Measurements from ENCODE around the gene ALDH1L1. TPM values are rescaled to one million over a fixed set of nuclear protein-coding genes. Genes with fewer than 3 reads are reported as not detected.

ALDH1L1 gene
- total and polyA plus RNA-seq, 2 of the 8 experiments (the other 6 are each of a cell fraction or from before 2014, with no cell fraction given) = 0.98 to 1.6 TPM

DNA sequence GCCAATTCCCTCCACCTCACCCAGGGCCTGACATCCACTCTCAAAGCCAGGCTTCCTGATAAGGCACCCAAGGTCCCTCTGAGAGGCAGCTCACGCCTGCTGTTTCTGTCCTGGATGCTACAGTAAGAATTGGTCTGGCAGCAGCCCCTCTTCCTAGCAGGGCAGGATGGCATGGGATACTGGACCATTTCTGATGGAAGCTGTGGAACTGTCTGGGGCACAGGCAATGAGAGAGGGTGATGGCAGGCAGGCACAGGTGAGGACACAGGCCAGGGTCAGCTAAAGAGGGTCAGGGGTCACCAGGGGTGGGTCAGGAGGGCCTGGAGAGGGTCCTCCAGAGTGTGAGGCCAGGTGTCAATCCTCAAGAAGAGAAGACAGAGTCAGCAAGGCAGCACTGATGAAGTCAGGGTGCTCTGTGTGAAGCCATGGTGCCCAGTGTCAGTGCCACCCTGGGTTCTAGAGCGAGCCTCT, 54.6 kb downstream of the ALDH1L1 start:
- H2AK5ac ChIP-seq (ENCODE audit: low read depth, low read length) = no peak overlapping the region
- no peaks in the 10 kb centered on the region for H3K27me3 ChIP-seq (replicated peaks in 1 of 4; ENCODE audit: control insufficient read depth in 3 of 4, extremely low read depth in 1 of 4, insufficient read depth in 3 of 4, low read length in 3 of 4)
- no peak overlapping the region for H3K56ac ChIP-seq (replicated peaks; ENCODE audit: insufficient read length, low read depth, low read length)
- no peak for FAIRE-seq
- H2AFZ ChIP-seq (ENCODE audit: low read length) = no peak overlapping the region
- H3K4ac ChIP-seq (replicated peaks; ENCODE audit: insufficient read length, low read depth, low read length) = no peak overlapping the region
- peak overlapping the region; percentile 81; the same call in 1 of the 2 replicates for H2BK15ac ChIP-seq (ENCODE audit: low read length)
- no peaks in the 10 kb centered on the region for H3K9me3 ChIP-seq (ENCODE audit: insufficient read depth in 2 of 2, low read depth in 1 of 2, low read length in 1 of 2)
- no peak overlapping the region for H3K9ac ChIP-seq (replicated peaks in 1 of 4; ENCODE audit: extremely low read depth in 1 of 4, low read depth in 3 of 4, low read length in 3 of 4)
- TF ChIP-seq, protein P1, sequence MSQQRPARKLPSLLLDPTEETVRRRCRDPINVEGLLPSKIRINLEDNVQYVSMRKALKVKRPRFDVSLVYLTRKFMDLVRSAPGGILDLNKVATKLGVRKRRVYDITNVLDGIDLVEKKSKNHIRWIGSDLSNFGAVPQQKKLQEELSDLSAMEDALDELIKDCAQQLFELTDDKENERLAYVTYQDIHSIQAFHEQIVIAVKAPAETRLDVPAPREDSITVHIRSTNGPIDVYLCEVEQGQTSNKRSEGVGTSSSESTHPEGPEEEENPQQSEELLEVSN (IDR thresholded peaks at IDR 0.05) = no peak
- TF ChIP-seq BRCA1 (IDR thresholded peaks at IDR 0.05; ENCODE audit: low read depth, low read length) (no peak), CHD1 (IDR thresholded peaks at IDR 0.05; ENCODE audit: low read depth, low read length) (no peak), TCF12 (IDR thresholded peaks at IDR 0.05; ENCODE audit: low read depth, low read length) (no peak), POLR2AphosphoS5 (IDR thresholded peaks at IDR 0.05; ENCODE audit: low read depth, low read length) (no peak), GTF2F1 (IDR thresholded peaks at IDR 0.05; ENCODE audit: borderline replicate concordance, low read depth, low read length) (no peak), MAFK (IDR thresholded peaks at IDR 0.05; ENCODE audit: low read depth, low read length) (no peak), ASH2L (IDR thresholded peaks at IDR 0.05; ENCODE audit: low read length) (no peak)
- peak overlapping the region; percentile 24; the same call in 1 of the 2 replicates for H2BK5ac ChIP-seq (ENCODE audit: low read depth, low read length)
- CTCF ChIA-PET (ENCODE audit: partially characterized antibody) = interaction anchor here (0.6 to 4.5 kb wide), 6 partner anchors 8 to 480 kb away, joined by 3 to 30 read pairs (median 4); no protein-coding TSS in a partner anchor
- H4K20me1 ChIP-seq (replicated peaks in 1 of 2; ENCODE audit: control insufficient read depth in 1 of 2, insufficient read depth in 2 of 2, low read length in 2 of 2) = no peaks in the 10 kb centered on the region
- no peaks in the 10 kb centered on the region for H3K79me1 ChIP-seq (ENCODE audit: low read depth, low read length)
- H3K36me3 ChIP-seq (ENCODE audit: control insufficient read depth in 2 of 4, insufficient read depth in 4 of 4, low read length in 3 of 4) = no peaks in the 10 kb centered on the region
- WGBS, 2 experiments (ENCODE audit: extremely low coverage in 1 of 2, insufficient coverage in 1 of 2, insufficient read length in 1 of 2, insufficient replicate concordance in 2 of 2, low coverage in 1 of 2, low lambda C conversion rate in 2 of 2, missing lambda C conversion rate in 1 of 2) = 69% methylated on average over 2 of the region's 2 CpGs; no CpG with 5 or more reads in 1 of the 2 experiments
- no peak overlapping the region for H4K5ac ChIP-seq (ENCODE audit: insufficient read length, low read depth, low read length)
- H4K8ac ChIP-seq (ENCODE audit: extremely low read depth, insufficient read depth, low read length) = no peak overlapping the region
- H2BK12ac ChIP-seq (ENCODE audit: low read depth, low read length) = no peak overlapping the region
- no peaks in the 10 kb centered on the region for H3K23me2 ChIP-seq (ENCODE audit: low read depth, low read length)
- no peak overlapping the region for H3K23ac ChIP-seq (ENCODE audit: insufficient read length)
- no peak overlapping the region for H3K14ac ChIP-seq (ENCODE audit: insufficient read length)
- peaks cover 0 to 11% (median 6%) of the 10 kb centered on the region in 4 experiments; a peak in 5 of 7 replicates for H3K4me1 ChIP-seq (replicated peaks in 1 of 4; ENCODE audit: control insufficient read depth in 3 of 4, insufficient read depth in 4 of 4, low read length in 3 of 4)
- H3K4me3 ChIP-seq (ENCODE audit: extremely low read depth in 1 of 4, insufficient read depth in 2 of 4, low read depth in 3 of 4, low read length in 4 of 4) = no peak overlapping the region
- H2BK120ac ChIP-seq (replicated peaks; ENCODE audit: low read depth, low read length) = no peak overlapping the region
- 0 out of 2 replicates have a peak overlapping the region, but pooled peaks have one; percentile 48 for H2BK20ac ChIP-seq (ENCODE audit: low read length)
- POLR2A ChIA-PET (ENCODE audit: partially characterized antibody) = interaction anchor here (1.6 kb wide), 1 partner anchor 7 kb away, joined by 4 read pairs; no protein-coding TSS in a partner anchor
- DNase-seq (ENCODE audit: low read depth in 1 of 2, low spot score in 2 of 2) = peak in 1 of 2 experiments; percentile 37
- H3K79me2 ChIP-seq (ENCODE audit: control insufficient read depth in 1 of 2, insufficient read depth in 2 of 2, low read length in 2 of 2) = no peaks in the 10 kb centered on the region
- H3K27ac ChIP-seq (ENCODE audit: low read depth, low read length) = no peak overlapping the region
- no peak overlapping the region for H3K4me2 ChIP-seq (ENCODE audit: insufficient read depth in 1 of 2, low read depth in 2 of 2, low read length in 2 of 2)
- H3K18ac ChIP-seq (ENCODE audit: extremely low read depth, low read length) = no peak overlapping the region
- peak overlapping the region; percentile 73 for H4K91ac ChIP-seq (replicated peaks; ENCODE audit: insufficient read length, low read length)
